Nephron progenitor cell (in vitro differentiated cells): ENCODE data around the gene SMYD2.

Source experiments
- DNase-seq: peaks from one replicate; pipeline ENCODE4 v3.0.0; 2021
- H3K27ac Mint-ChIP-seq: 2 replicates; pipeline ENCODE4 v1.8.0; 2021; ENCODE audit warnings: mild to moderate bottlenecking, moderate library complexity, mixed read lengths
- H3K27me3 Mint-ChIP-seq: 2 replicates; pipeline ENCODE4 v1.8.0; 2021; ENCODE audit warnings: mild to moderate bottlenecking, low read depth, mixed read lengths; ENCODE audit not compliant: poor library complexity
- H3K36me3 Mint-ChIP-seq: 2 replicates; pipeline ENCODE4 v1.8.0; 2021; ENCODE audit warnings: low read depth, mixed read lengths
- H3K4me1 Mint-ChIP-seq: 2 replicates; pipeline ENCODE4 v1.8.0; 2021; ENCODE audit warnings: mixed read lengths
- H3K4me3 Mint-ChIP-seq: 2 replicates; pipeline ENCODE4 v1.8.0; 2021; ENCODE audit warnings: mild to moderate bottlenecking, moderate library complexity, mixed read lengths
- H3K9me3 Mint-ChIP-seq: 2 replicates; pipeline ENCODE4 v1.8.0; 2021; ENCODE audit warnings: mild to moderate bottlenecking, moderate library complexity, mixed read lengths
- TF ChIP-seq, protein P1 (sequence below): fragments of 200-600 bp; sonication (generic); IDR thresholded peaks from 2 replicates; pipeline ENCODE4 v1.5.0; 2021; ENCODE audit warnings: antibody characterized with exemption

SMYD2 gene

GRCh38 chr1:214314178-214314843 lies 33.4 kb downstream of the SMYD2 start:
- H3K9me3 Mint-ChIP-seq = no peaks in the 10 kb centered on the region
- H3K4me1 Mint-ChIP-seq = peaks cover 55% of the 10 kb centered on the region
- TF ChIP-seq, protein P1, sequence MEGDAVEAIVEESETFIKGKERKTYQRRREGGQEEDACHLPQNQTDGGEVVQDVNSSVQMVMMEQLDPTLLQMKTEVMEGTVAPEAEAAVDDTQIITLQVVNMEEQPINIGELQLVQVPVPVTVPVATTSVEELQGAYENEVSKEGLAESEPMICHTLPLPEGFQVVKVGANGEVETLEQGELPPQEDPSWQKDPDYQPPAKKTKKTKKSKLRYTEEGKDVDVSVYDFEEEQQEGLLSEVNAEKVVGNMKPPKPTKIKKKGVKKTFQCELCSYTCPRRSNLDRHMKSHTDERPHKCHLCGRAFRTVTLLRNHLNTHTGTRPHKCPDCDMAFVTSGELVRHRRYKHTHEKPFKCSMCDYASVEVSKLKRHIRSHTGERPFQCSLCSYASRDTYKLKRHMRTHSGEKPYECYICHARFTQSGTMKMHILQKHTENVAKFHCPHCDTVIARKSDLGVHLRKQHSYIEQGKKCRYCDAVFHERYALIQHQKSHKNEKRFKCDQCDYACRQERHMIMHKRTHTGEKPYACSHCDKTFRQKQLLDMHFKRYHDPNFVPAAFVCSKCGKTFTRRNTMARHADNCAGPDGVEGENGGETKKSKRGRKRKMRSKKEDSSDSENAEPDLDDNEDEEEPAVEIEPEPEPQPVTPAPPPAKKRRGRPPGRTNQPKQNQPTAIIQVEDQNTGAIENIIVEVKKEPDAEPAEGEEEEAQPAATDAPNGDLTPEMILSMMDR = no peak

GRCh38 chr1:214316593-214316992 lies 35.6 kb downstream of the SMYD2 start:
- Mint-ChIP-seq H3K36me3 (peaks cover 52% of the 10 kb centered on the region), H3K27ac (no peak overlapping the region), H3K27me3 (peaks cover 2% of the 10 kb centered on the region), H3K4me1 (peaks cover 58% of the 10 kb centered on the region), H3K4me3 (no peak overlapping the region), H3K9me3 (no peaks in the 10 kb centered on the region)
- DNase-seq = no peak
- TF ChIP-seq, protein P1 = no peak

More at GRCh38 chr1:214314178-214314843, 33.4 kb downstream of the SMYD2 start:
- no peak for DNase-seq
- Mint-ChIP-seq H3K36me3 (peaks cover 38% of the 10 kb centered on the region), H3K27me3 (peaks cover 2% of the 10 kb centered on the region), H3K27ac (no peak overlapping the region), H3K4me3 (no peak overlapping the region)

DNA sequence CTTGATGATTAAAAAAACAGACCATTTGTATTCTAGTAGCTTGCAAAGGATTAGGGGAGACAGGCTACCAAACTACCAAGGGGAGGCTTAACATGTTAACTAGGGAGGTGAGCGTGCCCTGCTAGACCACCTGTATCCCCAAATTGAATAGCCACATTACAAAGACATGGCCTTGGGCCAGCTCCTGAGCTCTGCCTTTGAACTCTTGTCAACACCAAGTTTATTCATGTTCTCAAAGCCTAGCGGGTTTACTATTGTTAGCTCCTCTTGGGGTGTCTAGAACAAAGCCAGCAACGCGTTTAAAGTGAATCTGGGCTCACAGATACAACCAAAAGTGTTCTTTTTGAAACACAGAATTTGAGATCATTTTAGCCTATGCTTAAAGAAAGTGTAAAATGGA lies 36.3 kb downstream of the SMYD2 start:
- no peak for DNase-seq
- no peaks in the 10 kb centered on the region for H3K9me3 Mint-ChIP-seq
- H3K36me3 Mint-ChIP-seq = peaks cover 52% of the 10 kb centered on the region
- peaks cover 2% of the 10 kb centered on the region for H3K27me3 Mint-ChIP-seq
- TF ChIP-seq, protein P1 = no peak
- H3K4me3 Mint-ChIP-seq = no peak overlapping the region
- H3K4me1 Mint-ChIP-seq = peaks cover 58% of the 10 kb centered on the region
- H3K27ac Mint-ChIP-seq = no peak overlapping the region

- H3K27ac Mint-ChIP-seq = peak overlapping the region; percentile 69
- TF ChIP-seq, protein P1 = peak; percentile 10
- H3K27me3 Mint-ChIP-seq = peaks cover 2% of the 10 kb centered on the region
- no peak overlapping the region for H3K4me3 Mint-ChIP-seq
- peaks cover 56% of the 10 kb centered on the region for H3K4me1 Mint-ChIP-seq
- peaks cover 52% of the 10 kb centered on the region for H3K36me3 Mint-ChIP-seq
- no peaks in the 10 kb centered on the region for H3K9me3 Mint-ChIP-seq
- no peak for DNase-seq
Observed at GRCh38 chr1:214317734-214318133, 36.8 kb downstream of the SMYD2 start.

DNA sequence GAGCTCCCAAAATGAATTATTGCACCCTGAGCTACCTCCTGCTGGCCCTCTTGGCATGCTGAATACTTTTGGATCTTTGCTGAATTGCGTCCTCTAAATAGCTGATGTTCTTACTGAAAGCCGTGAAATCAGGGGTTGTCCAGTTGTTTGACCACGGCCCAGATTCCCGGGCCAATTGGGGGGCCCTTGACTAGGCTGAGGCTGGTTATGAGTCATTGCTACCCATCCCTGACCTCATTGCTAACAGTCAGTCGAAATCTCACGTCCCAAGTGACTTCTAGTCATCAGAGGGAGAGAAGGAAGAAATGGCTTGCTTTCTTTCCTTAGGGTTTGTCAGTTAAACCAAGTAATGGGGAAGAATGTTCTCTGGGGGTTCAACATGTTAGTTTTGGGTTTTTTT lies 37.4 kb downstream of the SMYD2 start:
- peaks cover 51% of the 10 kb centered on the region for H3K4me1 Mint-ChIP-seq
- no peaks in the 10 kb centered on the region for H3K9me3 Mint-ChIP-seq
- H3K27me3 Mint-ChIP-seq = peaks cover 2% of the 10 kb centered on the region
- TF ChIP-seq, protein P1 = no peak
- DNase-seq = no peak
- H3K4me3 Mint-ChIP-seq = no peak overlapping the region
- peaks cover 52% of the 10 kb centered on the region for H3K36me3 Mint-ChIP-seq
- H3K27ac Mint-ChIP-seq = peak overlapping the region; percentile 55
